Jurkat, Clone E6-1 (cell line): ENCODE data around the gene PSORS1C1. TPM values are rescaled to one million over a fixed set of nuclear protein-coding genes. Genes with fewer than 3 reads are reported as not detected.
A peak's percentile ranks its signal among the peaks of the same experiment; 100 is the strongest.
"Not testable (repeated sequence)": the region's sequence is repeated elsewhere in the genome, so short reads cannot be mapped to it uniquely, and the experiment has no call there.

Experiments used
- DNase-seq: peaks from one replicate; pipeline ENCODE4 v3.0.0-alpha.2; 2011; ENCODE audit warnings: low read depth, low spot score
- H3K4me3 ChIP-seq: 2 replicates; pipeline ENCODE4 v1.5.1; 2011; ENCODE audit warnings: mild to moderate bottlenecking, low read length, control low read depth, moderate library complexity
- polyA plus RNA-seq: library from polyadenylated mRNA; unstranded; fragments of >200 nt; gene quantifications from one replicate; pipeline ENCODE4 v1.2.1, GENCODE V29; 2012; ENCODE audit warnings: missing spikeins; ENCODE audit not compliant: insufficient read length, insufficient read depth

PSORS1C1 gene, protein sequence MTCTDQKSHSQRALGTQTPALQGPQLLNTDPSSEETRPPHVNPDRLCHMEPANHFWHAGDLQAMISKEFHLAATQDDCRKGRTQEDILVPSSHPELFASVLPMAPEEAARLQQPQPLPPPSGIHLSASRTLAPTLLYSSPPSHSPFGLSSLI
- polyA plus RNA-seq: not detected

- H3K4me3 ChIP-seq: no peak within 1 kb of the TSS
- DNase-seq: no peak
Observed at GRCh38 chr6:31114541-31114878, at the start of gene PSORS1C1. TSS of gene PSORS1C1 (plus strand) at chr6:31114800. CDS start at chr6:31129633, 14,833 bp downstream.

GRCh38 chr6:31065556-31065955 lies 49.0 kb upstream of the PSORS1C1 start:
- no peak for DNase-seq
- H3K4me3 ChIP-seq: no peak overlapping the region

DNA sequence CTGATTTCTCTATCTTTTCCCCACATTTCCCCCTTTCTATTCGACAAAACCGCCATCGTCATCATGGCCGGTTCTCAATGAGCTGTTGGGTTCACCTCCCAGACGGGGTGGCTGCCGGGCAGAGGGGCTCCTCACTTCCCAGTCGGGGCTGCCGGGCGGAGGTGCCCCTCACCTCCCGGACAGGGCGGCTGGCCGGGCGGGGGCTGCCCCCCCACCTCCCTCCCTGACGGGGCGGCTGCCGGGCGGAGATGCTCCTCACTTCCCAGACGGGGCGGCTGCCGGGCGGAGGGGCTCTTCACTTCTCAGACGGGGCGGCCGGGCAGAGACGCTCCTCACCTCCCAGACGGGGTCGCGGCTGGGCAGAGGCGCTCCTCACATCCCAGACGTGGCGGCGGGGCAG lies 47.6 kb upstream of the PSORS1C1 start:
- DNase-seq, H3K4me3 ChIP-seq: not testable (repeated sequence)

GRCh38 chr6:31067891-31068668 lies 46.5 kb upstream of the PSORS1C1 start:
- not testable (repeated sequence) for H3K4me3 ChIP-seq, DNase-seq

DNA sequence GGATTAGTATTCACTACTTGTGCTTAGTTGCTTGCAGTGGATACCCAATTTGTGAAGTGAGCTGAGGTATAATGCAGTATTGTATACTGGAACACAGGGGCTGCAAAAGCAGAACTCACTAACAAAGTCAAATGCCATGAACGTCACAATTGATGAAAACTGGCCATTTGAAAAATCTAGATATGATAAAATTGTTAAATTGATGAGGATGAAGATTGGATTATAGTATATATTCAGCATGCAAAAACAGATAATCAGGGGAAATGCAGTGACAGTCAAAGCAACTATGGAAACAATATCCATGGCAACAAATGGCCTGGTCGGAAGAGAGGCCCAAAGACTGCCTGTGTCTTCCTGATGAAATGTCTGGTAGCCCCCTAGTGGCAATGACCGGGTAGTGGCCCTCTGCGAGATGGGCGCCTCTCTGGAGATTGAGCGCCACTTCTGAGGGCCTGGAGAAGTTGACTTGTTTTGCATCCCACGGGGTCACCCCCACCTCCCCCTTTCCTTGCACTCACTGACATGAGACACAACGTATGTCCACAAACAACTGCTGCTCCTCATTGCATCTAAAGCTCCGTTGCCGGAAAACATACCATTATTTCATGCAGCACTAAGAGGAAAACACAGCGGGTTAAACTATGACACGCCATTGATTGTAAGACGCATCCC lies 45.8 kb upstream of the PSORS1C1 start:
- peak; percentile 73 for DNase-seq
- H3K4me3 ChIP-seq: no peak overlapping the region

DNA sequence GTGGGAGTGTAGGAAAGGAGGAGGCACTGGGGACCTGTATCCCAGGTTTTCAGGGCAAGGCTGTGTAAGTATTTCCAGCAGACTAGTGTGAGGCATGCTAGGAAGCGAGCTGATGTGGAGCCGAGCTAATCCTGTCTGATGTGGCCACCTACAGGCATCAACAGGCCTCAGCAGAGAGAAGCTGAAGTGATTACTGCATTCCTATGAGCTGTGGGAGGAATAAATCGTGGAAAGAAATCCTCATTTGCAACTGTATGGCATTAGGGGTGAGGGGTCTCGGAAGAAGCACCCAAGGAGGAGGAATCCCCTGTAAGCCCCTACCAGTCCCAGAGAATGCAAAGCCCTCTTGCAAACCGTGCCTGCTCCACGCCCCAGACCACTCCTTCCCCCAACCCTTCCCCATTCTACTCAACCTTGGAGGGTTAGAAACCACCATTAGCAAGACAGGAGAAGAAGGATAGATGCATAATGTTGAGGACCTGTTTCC lies 43.8 kb upstream of the PSORS1C1 start:
- no peak for DNase-seq
- no peak overlapping the region for H3K4me3 ChIP-seq

- no peak overlapping the region for H3K4me3 ChIP-seq
- DNase-seq: no peak
Observed at GRCh38 chr6:31074401-31074800, 40.2 kb upstream of the PSORS1C1 start.

- DNase-seq: no peak
- H3K4me3 ChIP-seq: no peak overlapping the region
Observed at GRCh38 chr6:31075528-31075927, 39.1 kb upstream of the PSORS1C1 start.

DNA sequence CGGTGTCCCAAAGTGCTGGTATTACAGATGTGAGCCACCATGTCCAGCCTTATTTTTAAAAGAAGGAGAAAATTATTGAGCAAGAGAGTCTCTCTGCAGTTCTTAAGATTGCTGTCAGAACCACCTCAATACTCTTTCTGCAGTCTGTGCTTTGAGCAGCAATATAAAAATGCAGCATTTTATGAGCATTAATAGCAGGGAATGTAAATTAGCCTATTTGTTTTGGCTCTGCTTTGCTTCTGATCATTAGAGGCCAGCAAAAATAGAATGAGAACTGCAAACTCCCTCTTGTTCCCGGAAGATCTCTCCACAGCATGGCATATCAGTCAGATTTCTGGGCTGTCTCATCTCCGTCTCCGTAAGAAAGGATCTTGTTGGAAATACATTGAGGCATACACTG lies 38.0 kb upstream of the PSORS1C1 start:
- H3K4me3 ChIP-seq: no peak overlapping the region
- DNase-seq: no peak

DNA sequence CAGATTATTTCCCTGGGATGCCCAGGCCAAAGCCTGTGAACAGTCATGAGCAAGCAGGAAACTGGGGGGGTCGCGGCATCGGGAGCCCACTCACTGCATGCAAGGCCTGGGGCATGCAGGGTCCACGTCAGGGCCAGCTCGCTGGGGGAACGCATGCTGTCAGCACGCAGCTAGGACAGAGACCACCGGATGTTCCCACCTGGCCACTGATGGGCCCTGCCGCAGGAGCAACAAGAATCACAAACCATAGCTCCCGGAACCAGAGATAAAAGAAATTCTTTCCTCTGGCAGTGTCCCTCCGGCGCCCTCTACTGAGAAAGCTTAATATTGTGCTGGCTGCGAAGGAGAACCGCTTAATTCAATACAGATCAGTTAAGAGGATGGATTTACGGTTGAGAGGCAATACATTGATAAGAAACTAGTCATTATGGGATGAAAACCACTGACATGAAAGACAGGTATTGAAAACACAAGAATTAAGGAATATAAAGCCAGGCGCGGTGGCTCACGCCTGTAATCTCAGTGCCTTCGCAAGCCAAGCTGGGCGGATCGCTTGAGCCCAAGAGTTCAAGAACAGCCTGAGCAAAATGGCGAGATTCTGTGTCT lies 34.8 kb upstream of the PSORS1C1 start:
- no peak overlapping the region for H3K4me3 ChIP-seq
- DNase-seq: no peak

DNA sequence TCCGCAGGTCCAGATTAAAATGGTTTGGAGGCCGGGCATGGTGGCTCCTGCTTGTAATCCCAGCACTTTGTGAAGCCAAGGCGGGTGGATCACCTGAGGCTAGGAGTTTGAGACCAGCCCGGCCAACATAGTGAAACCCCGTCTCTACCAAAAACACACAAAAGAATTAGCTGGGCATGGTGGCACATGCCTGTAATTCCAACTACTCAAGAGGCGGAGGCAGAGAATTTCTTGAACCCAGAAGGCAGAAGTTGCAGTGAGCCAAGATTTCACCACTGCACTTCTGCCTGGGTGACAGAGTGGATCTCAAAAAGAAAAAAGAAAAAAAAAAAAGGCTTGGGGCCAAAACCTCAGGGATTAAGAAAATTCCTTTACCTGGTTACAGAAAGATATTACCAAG lies 32.7 kb upstream of the PSORS1C1 start:
- DNase-seq: no peak
- no peak overlapping the region for H3K4me3 ChIP-seq

DNA sequence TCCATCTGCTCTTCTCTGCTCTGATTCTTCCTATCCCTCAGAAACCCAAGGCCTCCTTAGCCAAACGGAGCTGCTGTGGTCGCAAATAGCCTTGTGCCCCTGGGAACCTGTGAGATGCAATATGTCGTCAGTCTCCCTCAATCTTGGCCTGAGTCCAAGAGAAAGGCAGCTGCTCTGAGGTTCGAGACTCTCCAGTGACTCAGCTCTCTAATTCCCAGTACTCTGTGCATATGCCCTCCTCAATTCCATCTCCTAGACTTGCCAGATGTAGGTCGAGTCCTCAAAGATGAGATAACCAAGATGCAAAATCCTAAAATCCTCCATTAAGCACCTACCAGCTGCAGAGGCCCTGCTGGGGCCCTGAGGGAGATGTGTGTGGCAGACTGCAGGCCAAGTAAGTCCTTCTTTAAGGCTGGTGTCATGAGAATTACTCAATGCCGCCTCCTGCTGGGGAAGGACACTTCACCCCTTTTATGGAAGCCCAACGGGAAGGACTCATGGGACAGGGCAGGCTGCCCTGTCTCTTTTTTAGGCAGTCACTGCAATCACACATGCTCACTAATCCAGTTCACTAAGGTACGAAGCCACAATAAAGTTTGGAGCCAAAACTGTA lies 30.8 kb upstream of the PSORS1C1 start:
- DNase-seq: peak; percentile 58
- no peak overlapping the region for H3K4me3 ChIP-seq

DNA sequence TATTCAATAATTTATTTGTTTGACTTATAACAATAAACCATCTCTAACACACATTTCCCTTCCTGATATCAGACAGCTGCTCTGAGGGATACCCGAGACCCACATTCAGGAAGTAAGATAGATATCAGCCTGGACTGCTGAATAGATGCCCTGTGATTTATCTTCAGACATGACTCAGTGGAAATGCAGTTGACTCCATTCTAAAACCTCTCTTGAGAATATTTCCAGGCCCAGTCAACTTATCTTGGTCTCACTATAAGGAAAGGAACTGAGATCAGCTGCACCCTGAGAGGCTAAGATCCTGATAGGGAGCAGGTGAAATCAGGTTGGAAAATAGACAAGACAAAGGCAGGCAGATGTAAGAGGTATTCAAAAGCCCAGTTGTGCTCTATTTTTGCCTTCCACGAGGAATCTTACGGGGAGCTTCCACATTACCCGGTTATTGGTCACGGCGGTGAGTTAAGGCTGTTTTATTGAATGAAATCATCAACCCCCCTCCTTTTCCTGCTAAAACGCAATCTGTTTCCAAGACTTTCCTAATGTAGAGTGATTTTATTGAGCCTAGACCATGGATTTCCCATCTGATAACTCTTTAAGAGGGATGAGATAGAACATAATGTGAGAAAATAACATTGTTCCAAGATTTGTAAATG lies 27.7 kb upstream of the PSORS1C1 start:
- DNase-seq: no peak
- H3K4me3 ChIP-seq: no peak overlapping the region

DNA sequence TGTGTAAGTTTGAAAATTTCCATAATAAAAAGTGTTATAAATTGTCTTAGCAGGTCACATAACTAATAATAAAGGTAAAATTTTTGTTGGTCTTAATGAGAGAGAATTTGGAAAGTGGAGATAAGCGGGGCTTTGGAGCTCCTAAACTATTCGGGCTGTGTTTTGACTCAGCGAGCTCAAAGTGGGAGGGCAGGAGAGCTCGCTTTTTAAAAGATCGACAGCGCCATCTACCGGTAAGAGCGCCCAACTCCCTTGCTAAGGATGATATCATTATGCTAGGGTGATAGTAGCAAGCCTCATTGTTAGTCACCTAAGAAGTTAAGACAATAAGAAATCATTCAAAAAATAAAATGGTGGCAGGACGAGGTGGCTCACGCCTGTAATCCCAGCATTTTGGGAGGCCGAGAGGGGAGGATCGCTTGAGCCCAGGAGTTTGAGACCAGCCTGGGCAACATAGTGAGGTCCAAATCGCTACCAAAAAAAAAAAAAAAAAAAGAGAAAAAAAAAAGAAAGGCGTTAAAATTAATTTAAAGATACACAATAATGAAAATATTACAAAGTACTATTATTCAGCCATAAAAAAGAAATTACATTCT lies 27.0 kb upstream of the PSORS1C1 start:
- no peak overlapping the region for H3K4me3 ChIP-seq
- peak; percentile 74 for DNase-seq

DNA sequence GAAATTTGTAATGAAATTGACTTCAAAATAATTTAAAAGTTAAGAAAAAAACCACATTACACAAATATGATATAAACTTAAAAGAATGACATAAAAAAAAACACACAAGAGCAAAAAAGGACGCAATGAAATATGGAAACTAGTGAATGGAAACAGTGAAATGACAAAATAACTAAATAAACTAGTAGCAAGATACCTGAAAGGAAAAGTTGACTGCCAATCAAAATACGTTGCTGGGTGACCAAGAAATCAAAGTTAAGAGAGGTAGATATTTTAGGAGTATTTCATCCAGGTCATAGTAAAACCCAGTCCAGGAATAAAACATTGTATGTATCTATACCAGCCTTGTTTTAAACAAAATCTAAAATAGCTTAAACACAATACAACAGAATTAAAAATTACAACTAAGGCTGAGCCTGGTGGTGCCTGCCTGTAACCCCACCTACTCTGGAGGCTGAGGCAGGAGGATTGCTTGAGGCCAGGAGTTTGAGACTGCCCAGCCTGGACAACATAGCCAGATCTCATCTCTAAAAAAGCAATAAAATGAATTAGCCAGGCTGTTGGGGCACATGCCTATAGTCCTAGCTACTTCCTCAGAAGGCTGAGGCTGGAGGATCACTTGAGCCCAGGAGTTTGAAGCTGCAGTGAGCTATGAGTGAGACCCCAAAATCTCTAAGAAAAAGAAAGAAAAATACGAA lies 24.2 kb upstream of the PSORS1C1 start:
- DNase-seq: no peak
- no peak overlapping the region for H3K4me3 ChIP-seq

DNA sequence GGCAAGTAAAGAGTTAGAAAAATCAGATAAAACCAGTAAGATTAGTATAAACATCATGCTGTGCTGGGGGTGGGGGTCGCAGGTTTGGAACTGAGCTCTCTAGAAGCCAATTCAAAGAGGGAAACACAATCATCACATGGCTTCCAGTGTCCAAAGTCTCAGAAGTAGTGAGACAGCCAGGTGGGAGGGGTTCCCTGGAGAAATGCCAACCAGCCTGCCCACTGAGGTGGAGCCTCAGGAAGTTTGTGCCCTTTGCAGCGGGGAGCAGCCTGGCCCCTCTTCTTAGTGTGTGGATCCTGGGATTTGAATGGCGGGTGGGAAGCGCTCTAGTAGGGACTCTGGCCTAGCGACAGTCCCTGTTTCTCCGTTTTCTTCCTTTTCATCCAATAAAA lies 23.6 kb upstream of the PSORS1C1 start:
- H3K4me3 ChIP-seq: no peak overlapping the region
- DNase-seq: no peak

DNA sequence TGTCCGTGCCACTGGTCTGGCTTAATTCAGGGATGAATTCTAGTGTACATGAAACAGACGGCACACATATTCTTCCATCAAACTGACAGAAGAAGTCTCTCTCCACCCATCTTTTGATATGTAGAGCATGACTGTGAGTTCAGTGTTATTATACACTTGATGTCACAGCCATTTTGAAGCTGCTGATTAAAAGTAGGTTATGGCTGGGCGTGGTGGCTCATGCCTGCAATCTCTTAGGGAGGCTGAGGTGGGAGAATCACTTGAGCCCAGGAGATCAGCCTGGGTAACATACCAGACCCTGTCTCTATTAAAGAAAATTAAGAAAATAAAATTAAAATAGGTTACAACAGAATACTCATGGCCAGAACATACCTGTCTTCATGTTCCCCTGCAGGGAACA lies 22.9 kb upstream of the PSORS1C1 start:
- no peak for DNase-seq
- no peak overlapping the region for H3K4me3 ChIP-seq

DNA sequence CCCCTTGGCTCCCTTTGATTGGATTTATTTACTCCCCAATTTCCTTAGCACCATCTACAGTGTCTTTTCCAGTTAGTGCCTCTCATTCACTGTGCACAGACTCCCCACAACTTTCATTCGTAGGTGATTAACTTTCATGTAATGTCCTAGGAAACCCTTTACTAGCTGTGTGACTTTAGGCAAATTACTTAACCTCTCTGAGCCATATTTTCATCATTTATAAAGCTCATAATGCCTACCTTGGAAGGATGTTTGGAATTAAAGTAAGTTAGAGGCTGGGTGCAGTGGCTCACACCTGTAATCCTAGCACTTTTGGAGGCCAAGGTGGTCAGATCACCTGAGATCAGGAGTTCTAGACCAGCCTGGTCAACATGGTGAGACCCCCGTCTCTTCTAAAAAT lies 22.4 kb upstream of the PSORS1C1 start:
- no peak for DNase-seq
- no peak overlapping the region for H3K4me3 ChIP-seq
